Uterus (tissue), 4 donors: ENCODE results near the gene MAML2. TPM values are rescaled to one million over a fixed set of nuclear protein-coding genes. Genes with fewer than 3 reads are reported as not detected.

Experiments used
- DNase-seq, 2 donors: peaks; one replicate each; pipeline ENCODE4 v3.0.0-alpha.2; 2019 to 2020
- H3K27ac ChIP-seq, 2 donors: fragments of 200-600 bp; sonication (generic); 1 replicate in 1 of 2; 2 replicates in 1 of 2; pipeline ENCODE4 v1.5.1; 2016 to 2018
- H3K27me3 ChIP-seq, 2 donors: fragments of 200-600 bp; sonication (generic); one replicate each; pipeline ENCODE4 v1.5.1; 2018 to 2019; ENCODE audit warnings: control low read depth in 1 of 2
- H3K36me3 ChIP-seq, 2 donors: fragments of 200-600 bp; sonication (generic); one replicate each; pipeline ENCODE4 v1.5.1; 2019; ENCODE audit warnings: control low read depth in 1 of 2
- H3K4me1 ChIP-seq, 2 donors: fragments of 200-600 bp; sonication (generic); one replicate each; pipeline ENCODE4 v1.5.1; 2018 to 2019; ENCODE audit warnings: control low read depth in 1 of 2
- H3K4me3 ChIP-seq, 2 donors: fragments of 200-600 bp; sonication (generic); 1 replicate in 1 of 2; 2 replicates in 1 of 2; pipeline ENCODE4 v1.5.1; 2018 to 2019; ENCODE audit warnings: mild to moderate bottlenecking in 1 of 2
- H3K9me3 ChIP-seq, 2 donors: fragments of 200-600 bp; sonication (generic); one replicate each; pipeline ENCODE4 v1.5.1; 2019; ENCODE audit warnings: control low read depth in 1 of 2
- POLR2A ChIP-seq, 2 donors: fragments of 450-650 bp; IDR thresholded peaks; one replicate each; pipeline ENCODE4 v1.6.1; 2016; ENCODE audit warnings: antibody characterized with exemption in 2 of 2, mild to moderate bottlenecking in 1 of 2, moderate library complexity in 1 of 2
- intact Hi-C: fragments of 100-400 bp; cut with DNase I; formaldehyde crosslinking; loops from one replicate; pipeline ENCODE4 v1.15.1; 2023; ENCODE audit warnings: low total_unique reads
- total RNA-seq, 4 donors: library from RNA; depleted of rRNA in 3 of 4; stranded (reverse); fragments of >200 nt in 3 of 4; gene quantifications; one replicate each; pipeline versions ENCODE4 v1.1.0 to v1.2.4, GENCODE V29; 2014 to 2023
- TF ChIP-seq, protein P1 (sequence below), 4 experiments: fragments of 200-600 bp in 2 of 4; fragments of 450-650 bp in 2 of 4; sonication (generic) in 2 of 4; IDR thresholded peaks; one replicate each; pipeline ENCODE4 v1.5.1; 2016 to 2019; ENCODE audit warnings: antibody characterized with exemption in 4 of 4, mild to moderate bottlenecking in 2 of 4, moderate library complexity in 1 of 4
- donor health status: DM: yes; HTN: yes; CAD: no.

The MAML2 gene
- total RNA-seq, 4 donors from 2014 or later = 8.2 to 35.9 (median 19.8) TPM

DNA sequence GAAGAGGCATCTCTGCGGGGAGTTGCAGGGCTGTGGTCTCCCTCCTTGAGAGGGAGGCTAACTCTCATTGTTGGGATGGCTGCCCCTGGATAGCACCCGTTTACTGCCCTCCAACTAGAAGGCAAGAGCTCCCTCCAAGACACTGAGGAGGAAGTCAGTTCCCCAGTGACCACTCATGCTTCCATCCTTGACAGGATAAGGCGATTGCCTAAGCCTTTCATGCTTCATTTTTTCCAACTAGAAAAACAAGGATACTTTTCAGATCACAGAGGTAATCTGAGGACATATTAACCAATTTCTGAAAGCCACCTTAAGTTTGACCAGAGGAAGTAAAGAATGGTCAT lies 186.6 kb downstream of the MAML2 start:
- H3K9me3 ChIP-seq = no peaks in the 10 kb centered on the region
- no peak for DNase-seq
- H3K27ac ChIP-seq = peak overlapping the region; percentile 83 to 84
- no peaks in the 10 kb centered on the region for H3K36me3 ChIP-seq
- no peaks in the 10 kb centered on the region for H3K27me3 ChIP-seq
- no peak for TF ChIP-seq POLR2A (IDR thresholded peaks at IDR 0.05)
- TF ChIP-seq, protein P1, sequence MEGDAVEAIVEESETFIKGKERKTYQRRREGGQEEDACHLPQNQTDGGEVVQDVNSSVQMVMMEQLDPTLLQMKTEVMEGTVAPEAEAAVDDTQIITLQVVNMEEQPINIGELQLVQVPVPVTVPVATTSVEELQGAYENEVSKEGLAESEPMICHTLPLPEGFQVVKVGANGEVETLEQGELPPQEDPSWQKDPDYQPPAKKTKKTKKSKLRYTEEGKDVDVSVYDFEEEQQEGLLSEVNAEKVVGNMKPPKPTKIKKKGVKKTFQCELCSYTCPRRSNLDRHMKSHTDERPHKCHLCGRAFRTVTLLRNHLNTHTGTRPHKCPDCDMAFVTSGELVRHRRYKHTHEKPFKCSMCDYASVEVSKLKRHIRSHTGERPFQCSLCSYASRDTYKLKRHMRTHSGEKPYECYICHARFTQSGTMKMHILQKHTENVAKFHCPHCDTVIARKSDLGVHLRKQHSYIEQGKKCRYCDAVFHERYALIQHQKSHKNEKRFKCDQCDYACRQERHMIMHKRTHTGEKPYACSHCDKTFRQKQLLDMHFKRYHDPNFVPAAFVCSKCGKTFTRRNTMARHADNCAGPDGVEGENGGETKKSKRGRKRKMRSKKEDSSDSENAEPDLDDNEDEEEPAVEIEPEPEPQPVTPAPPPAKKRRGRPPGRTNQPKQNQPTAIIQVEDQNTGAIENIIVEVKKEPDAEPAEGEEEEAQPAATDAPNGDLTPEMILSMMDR (IDR thresholded peaks at IDR 0.05) = no peak
- no peak overlapping the region for H3K4me3 ChIP-seq
- intact Hi-C loops = no loop called here
- peaks cover 10 to 19% of the 10 kb centered on the region in 2 donors for H3K4me1 ChIP-seq

DNA sequence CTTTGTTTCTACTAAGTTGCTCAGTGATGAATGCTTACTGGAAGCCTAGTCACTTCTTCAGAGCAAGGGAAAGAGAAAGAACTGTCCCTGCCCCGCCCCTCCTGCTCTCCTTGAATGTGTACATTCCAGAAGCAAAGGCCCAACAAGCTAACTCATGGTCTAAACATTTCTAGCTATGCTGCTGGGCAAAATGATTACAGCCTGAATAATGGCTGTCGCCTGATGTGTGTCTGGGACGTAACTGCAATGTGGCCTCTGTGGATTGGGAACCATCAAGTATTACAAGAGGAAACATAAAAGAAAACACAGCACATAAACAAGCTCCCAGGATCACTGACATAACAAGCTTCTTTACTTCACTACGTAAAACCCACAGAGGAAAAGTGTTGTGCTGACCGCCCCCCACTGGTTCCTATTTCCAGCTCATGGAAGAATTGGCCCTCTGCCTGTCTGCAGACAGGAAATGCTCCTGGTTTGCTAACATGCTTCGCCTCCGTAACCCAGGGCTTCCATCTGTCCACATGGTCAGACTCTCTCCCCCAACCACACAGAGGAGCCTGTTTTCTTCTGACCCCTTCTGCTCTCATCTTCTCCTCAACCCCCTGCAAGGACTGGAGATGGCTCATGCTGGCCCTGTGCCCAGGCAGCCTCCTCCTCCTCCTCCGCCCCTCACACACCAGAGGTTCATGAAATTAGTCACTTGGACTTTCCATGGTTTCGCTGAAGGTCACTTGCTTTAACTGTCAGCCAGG lies 187.2 kb downstream of the MAML2 start:
- Histone ChIP-seq H3K4me1 (peaks cover 10 to 16% of the 10 kb centered on the region in 2 donors), H3K27me3 (no peaks in the 10 kb centered on the region), H3K9me3 (no peaks in the 10 kb centered on the region), H3K27ac (peak overlapping the region; percentile 83 to 84), H3K36me3 (no peaks in the 10 kb centered on the region), H3K4me3 (no peak overlapping the region)
- DNase-seq = peak; percentile 71 to 82
- TF ChIP-seq, protein P1 (IDR thresholded peaks at IDR 0.05) = peak; percentile 18 to 40 (median 30)
- no peak for TF ChIP-seq POLR2A (IDR thresholded peaks at IDR 0.05)
- intact Hi-C loops = no loop called here

DNA sequence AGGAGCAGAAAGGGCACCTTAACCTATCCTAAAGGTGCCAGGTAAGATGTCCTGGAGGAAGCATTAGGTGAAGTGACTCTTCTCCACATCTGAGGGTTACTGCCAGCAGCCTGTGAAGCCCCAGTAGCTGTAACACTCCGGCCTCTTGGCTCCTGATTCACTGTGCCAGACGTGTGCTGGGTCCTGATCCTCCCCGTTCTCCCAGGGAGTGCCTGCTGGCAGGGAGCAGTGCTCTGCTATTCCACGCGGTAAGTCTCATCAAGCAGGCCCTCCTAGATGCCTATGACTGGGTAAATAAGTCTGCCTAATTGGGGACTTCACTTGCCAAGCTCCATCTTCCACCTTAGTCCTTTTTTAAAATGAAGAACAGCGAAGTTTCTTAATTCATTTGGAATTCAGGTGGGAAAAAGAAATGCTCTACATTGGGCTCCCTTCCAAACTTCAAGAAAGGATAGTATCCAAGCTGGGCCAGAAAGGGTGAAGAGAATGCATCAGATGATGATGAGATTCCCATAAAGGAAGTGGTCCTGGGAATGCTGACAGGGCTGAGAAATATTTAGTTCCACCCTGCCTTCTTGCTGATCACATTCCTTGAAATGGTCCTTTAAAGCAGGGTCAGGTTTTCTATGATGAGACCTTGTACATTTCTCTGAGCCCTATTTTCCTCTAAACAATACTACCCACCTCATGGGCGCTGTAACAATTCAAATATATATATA lies 188.0 kb downstream of the MAML2 start:
- TF ChIP-seq, protein P1 (IDR thresholded peaks at IDR 0.05) = no peak
- TF ChIP-seq POLR2A (IDR thresholded peaks at IDR 0.05) = no peak
- Histone ChIP-seq H3K27ac (peak overlapping the region; percentile 83 to 84), H3K36me3 (no peaks in the 10 kb centered on the region), H3K27me3 (no peaks in the 10 kb centered on the region), H3K4me1 (peaks cover 10 to 16% of the 10 kb centered on the region in 2 donors), H3K9me3 (no peaks in the 10 kb centered on the region), H3K4me3 (no peak overlapping the region)
- no peak for DNase-seq
- intact Hi-C loops = no loop called here

DNA sequence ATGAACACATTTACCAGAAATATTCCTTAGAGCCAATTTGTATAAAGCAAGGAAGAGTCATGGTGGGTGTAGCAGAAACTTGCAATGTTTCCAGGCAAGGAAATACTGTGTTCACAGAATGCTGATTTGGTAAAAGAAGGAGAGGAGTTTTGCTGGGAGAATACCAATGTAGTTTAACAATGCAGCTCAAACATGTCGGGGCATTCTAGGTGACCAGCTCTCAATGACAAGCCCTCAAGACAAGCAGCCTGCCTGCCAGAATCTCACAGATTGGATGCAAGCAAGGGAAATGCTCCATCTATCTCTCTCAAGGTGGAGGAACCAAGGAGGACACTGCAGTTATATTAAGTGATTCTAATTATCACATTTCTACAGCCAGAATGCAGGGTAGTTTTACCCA lies 190.4 kb downstream of the MAML2 start:
- Histone ChIP-seq H3K9me3 (no peaks in the 10 kb centered on the region), H3K27ac (no peak overlapping the region), H3K4me1 (peaks cover 8 to 16% of the 10 kb centered on the region in 2 donors), H3K4me3 (no peak overlapping the region), H3K27me3 (no peaks in the 10 kb centered on the region), H3K36me3 (no peaks in the 10 kb centered on the region)
- intact Hi-C loops = no loop called here
- TF ChIP-seq, protein P1 (IDR thresholded peaks at IDR 0.05) = no peak
- no peak for TF ChIP-seq POLR2A (IDR thresholded peaks at IDR 0.05)
- no peak for DNase-seq

DNA sequence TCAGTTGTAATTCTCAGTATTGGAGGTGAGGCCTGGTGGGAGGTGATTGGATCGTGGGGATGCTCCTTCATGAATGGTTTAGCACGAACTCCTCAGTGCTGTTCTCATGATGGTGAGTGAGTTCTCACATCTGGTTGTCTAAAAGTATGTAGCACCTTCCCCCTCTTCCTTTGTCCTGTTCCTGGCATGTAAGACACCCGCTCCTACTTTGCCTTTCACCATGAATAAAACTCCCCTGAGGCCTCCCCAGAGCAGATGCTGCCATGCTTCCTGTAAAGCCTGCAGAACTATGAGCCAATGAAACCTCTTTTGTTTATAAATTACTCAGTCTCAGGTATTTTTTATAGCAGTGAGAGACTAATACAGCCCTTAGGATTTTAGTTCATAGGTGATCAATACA lies 191.5 kb downstream of the MAML2 start:
- no peaks in the 10 kb centered on the region for H3K36me3 ChIP-seq
- intact Hi-C loops = no loop called here
- no peak overlapping the region for H3K4me3 ChIP-seq
- TF ChIP-seq, protein P1 (IDR thresholded peaks at IDR 0.05) = no peak
- TF ChIP-seq POLR2A (IDR thresholded peaks at IDR 0.05) = no peak
- H3K9me3 ChIP-seq = no peaks in the 10 kb centered on the region
- no peak overlapping the region for H3K27ac ChIP-seq
- DNase-seq = no peak
- H3K4me1 ChIP-seq = peaks cover 4 to 10% of the 10 kb centered on the region in 2 donors
- no peaks in the 10 kb centered on the region for H3K27me3 ChIP-seq
